ENCODE data around the gene IP6K3.

Gene IP6K3, protein sequence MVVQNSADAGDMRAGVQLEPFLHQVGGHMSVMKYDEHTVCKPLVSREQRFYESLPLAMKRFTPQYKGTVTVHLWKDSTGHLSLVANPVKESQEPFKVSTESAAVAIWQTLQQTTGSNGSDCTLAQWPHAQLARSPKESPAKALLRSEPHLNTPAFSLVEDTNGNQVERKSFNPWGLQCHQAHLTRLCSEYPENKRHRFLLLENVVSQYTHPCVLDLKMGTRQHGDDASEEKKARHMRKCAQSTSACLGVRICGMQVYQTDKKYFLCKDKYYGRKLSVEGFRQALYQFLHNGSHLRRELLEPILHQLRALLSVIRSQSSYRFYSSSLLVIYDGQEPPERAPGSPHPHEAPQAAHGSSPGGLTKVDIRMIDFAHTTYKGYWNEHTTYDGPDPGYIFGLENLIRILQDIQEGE

DNA sequence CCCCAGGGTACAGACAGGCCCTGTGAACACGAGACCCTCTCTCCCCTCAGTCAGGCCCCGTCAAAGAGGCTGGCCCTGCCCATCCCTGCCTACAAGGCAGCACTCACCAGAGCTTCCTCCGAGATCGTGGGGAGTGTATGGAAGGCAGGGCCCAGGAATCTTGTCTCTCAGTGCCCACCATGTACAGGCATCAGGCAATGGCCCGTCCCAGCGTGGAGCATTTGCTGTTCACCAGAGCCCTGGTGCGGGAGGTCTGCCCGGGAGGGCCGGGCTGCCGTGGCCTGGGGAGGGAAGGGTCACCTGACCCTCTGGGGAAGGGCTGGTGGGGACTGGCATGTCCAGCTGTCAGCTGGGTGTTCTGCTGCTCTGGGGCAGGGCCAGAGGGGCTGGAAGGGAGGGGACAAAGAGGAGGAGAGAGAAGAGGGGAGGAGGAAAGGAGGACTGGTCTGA, at the start of gene IP6K3:
TSS of gene IP6K3 (minus strand) at position 255 of the 450 bp plus-strand sequence. CDS start 11,429 bp downstream, outside the sequence.
- no peak for DNase-seq

DNA sequence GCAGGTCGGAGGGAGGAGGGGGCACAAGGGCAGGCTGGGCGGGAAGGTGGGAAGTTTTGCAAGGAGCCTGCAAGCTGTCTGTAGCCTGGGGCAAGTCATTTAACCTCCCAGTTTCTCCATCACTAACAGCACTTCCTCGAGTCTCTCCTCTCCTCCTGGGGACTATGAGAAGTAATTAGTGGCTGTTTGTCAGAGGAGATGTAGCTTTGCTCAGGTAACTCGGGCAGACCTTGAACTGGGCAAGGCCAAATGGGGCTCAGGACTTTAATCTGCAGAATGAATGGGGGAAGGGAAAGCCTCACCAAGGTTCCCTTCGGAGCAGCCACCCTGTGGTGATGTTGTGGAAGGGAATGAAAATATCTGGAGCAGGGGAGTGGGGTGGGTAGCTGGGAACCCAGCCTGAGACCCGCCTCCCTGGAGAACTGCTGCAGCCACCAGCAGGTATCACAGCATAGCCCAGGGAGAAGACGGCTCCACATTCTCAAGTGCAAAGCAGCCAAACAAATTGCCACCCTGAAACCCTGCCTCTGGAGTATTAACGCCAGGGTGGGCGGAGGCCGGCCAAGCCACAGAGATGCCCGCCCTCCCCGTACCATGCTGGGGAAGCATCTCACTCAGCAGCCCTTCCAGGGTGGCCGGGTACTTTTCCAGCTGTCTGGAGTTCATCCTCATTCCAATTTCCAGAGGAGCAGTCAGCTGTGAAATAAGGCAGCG, 48.4 kb upstream of the IP6K3 start:
- DNase-seq, result no peak

DNA sequence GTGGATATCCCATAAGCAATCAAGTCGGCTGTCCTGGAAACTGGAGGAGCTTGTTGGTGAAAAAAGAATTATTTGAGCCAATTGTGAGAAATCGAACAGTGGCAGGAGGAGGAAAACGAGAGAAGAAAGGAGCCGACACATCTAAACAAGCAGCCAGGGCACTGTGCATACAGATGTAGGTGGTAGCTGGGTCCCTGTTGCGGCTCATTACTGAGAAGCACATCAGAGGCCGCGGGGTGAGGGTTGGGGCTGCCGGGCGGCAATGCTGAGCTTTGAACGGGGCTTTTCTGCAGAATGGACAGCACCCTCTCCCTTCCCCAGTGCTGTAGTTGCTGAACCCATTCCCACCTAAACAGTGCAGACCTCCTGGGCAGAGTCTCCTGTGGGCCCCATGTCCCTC, 46.3 kb upstream of the IP6K3 start:
- no peak for DNase-seq

DNA sequence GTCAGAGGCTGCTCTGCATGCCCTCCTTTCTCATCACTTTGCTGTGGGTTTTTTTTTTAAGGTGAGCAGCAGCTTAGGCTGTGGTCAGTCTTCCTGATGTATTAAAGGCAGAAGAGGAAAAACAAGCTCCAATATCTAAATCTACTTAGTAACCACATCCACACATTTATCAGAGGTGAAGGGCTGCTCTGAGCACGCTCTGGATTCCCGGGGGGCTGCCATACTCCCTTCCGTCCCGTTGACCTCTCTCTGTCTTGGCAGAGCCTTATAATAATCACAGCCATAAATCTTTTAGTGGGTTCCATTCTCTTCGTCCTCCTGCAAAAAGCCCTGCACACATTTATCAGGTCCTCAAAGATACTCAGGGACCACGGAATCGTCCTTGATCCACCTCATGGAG, 44.9 kb upstream of the IP6K3 start:
- DNase-seq, result no peak

DNA sequence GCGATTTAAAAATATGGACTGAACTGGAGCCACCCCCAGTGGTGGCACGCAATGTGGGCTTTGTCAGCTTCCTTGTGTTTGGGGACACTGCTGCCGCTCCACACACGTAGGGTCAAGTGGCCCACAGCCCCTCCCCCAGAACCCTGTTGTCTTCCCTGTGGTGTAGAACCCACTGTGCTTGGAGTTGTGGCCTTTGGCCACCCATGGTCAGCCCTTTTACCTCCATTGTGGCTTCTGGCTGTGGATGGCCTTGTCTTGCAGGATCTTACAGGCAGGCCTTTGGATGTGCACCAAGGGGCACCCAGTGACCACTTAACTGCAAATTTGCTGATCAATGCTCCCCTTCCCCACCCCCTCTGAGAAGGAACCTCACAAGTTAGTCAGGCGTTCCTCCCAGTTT, 44.2 kb upstream of the IP6K3 start:
- no peak for DNase-seq

DNA sequence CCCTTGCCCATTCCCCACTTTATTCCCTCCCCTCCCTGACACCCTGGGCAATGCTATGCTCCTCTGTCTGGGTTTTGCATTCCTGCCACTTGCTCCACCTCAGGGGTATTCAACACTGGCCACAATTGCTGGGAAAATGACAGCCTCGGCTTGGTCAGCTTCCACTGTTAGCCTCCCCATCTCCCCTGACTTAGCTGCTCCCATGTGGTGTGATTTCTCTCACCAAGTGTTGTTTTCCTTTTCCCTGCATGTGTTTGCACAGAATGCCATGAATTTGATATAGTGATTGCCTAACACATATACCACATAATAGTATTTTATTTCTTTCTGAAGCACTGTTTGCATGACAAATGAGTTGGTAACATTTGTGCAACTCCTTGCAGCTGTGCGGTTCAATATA, 43.7 kb upstream of the IP6K3 start:
- no peak for DNase-seq

DNA sequence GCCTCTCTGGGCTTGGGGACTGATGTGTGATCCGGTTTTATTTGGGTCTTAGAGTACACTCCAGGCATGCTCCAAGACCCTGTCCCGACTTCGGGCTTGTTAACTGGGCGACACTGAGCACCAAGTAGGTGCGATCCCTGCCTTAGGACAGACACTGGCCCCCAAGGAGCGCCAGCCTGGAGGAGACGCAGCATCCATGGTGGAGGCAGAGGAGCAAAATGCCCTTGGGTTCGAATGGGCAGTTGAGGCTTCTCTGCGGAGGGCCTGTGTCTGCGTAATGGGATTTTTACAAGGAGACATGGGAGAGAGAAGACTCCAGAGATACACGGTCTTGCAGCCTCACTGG, 42.8 kb upstream of the IP6K3 start:
- DNase-seq, result no peak

DNA sequence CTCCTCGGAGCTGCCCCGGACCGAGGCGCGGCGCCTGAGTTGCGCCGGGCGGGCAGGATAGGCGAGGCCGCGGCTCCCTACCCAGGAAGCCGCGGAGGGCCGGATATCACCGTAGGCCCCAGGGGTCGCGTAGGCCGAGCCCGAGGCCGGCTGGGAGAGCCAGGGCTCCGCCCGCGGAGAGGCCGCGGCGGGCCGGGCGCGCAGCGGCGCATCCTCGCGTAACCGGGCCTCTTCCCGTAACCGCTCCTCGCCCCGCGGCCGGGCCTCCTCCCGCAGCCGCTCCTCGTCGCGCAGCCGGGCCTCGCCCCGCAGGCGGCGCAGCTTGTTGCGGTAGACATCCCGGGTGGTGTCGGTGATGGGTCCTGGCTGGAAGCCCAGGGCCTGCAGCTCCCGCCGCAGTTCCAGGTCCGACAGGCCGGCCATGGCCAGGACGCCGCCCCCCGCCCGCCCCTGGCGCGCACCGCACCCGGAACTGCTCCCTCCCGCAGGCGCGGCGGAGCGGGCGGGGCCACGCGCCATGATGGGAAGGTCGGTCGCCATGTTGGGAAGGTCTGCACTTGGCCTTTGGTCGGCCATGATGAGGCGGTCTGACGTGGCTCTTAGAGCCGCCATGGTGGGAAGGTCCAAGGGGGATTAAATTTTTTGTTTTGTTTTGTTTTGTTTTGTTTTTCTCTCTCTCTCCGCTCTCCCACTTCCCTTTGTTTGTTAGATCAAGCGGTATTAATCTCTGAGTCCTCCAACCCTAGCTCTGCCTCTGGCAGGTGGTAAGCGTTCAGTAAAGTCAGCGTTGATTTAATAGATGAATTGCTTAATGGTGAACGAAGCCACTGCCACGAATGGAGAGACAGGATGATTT, 42.2 kb upstream of the IP6K3 start, which contains the start of gene LEMD2:
TSS of gene LEMD2 (minus strand) at position 437 of the 856 bp plus-strand sequence. CDS start at position 423, 14 bp downstream.
- DNase-seq, result peak; percentile 90 to 93

DNA sequence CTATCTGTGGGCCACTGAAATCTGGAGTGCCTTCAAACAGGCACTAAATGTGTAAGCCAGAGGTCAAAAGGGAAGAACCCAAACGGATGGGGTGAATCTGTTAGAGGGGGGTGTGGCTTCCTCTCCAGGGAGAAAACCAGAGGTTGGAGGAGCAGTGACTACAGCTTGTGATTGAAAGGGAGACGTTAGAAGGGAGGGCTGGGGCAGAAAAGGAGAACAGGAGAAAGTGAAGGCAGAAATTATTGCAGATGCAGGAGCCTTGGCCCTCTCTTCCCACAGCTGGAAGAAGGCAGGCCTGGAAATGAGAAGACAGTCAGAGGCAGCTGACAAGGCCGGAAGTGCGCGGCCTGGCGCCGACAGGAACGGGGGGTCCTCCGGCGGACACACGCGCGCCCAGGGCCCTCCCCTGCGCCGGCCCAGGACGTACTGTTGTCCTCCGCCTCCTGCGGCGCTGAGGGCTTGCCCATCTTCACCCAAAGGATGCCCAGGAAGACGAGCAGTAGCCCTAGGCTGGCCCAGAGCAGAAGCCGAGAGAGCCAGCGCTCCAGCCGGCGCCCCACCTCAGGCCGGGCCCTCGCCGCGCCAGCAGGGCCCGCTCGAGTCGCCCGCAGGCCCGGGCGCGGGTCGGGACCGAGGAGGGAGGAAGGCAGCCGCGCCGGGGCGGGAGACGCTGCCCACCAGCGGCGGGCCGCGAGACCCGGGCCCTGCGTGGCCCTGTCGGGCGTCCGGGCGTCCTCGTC, 41.4 kb upstream of the IP6K3 start:
- DNase-seq, result peak; percentile 27 to 57

DNA sequence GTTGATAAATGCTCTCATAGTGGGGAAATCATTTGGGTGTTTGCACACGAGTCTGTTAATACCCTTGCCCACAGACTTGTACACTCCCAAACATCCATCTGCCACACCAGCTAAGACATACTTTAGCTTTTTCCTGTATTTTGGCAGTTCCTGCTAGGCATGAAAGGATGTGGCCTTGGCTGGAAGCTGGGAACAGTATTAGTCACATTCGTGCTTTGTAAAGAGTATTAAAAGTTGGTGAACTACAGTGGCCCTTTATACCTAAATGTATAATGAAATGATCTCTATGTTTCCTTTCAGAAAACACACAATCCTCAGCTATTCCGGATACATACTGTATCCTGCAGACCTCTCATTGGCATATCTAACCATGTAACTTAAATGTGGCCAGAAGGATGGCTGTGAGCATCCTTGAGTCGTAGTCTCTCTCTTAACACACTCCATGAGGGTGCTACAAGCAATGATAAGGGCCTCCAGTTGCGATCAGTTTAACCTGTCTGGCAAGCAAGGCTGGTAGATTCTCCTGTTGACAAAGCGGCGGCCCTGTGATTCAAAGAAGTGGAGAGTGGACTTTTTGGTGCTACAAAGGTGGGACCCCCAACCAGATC, 40.7 kb upstream of the IP6K3 start:
- DNase-seq, result no peak

DNA sequence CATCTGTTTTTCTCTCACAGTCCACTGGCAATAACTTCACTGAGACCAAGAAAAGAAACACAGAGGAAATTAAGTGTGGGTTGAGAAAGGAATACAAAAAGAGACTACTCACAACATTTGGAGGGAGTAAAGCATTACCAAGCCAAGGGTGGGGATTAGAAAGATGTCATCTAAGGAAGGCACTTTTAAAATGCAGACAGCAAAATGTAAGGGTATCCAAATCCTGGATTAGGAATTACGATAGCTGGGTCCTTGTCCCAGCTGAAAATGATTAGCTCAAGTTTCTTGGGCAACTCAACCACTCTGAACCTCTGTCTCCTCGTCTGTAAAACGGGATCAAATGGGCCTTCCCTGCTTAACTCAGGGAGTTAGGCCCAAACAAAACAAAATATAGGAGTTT, 40.0 kb upstream of the IP6K3 start:
- DNase-seq, result no peak

DNA sequence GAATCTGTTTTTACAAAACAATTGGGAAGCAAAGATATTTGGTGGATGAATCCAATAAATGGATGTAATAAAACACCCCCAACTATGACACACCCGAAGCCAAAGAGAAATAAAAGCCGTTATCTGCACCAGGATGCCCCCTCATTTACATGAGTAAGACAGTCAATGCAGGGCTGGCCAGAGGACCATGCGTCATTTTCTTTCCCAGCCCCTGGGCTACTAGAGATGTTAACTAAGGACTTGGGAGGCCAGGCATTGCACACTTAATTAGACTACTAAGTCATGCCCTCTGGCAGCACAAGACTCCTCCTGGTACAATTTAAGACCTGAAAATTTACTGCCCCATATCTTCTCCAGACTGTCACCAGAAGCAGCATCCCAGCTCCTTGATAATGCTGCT, 39.1 kb upstream of the IP6K3 start:
- DNase-seq, result no peak

DNA sequence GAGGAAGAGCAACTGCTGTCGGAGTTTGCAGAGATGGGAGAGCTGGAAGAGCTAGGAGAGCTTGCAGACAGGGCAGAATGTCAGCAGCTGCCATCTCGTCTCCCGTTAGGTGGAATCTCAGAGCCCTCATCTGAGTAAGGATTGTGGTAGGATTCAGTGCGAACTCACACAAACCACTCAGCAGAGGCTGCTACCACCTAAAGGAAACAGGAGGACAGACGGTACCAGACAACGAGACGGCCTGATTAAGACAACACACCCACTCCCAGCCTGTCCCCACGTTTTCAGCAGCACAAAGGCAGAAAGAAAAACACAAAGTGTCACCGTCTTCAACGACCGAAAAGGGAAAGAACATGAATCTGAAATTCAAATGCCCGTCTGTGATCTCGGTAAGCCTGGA, 38.1 kb upstream of the IP6K3 start:
- no peak for DNase-seq

DNA sequence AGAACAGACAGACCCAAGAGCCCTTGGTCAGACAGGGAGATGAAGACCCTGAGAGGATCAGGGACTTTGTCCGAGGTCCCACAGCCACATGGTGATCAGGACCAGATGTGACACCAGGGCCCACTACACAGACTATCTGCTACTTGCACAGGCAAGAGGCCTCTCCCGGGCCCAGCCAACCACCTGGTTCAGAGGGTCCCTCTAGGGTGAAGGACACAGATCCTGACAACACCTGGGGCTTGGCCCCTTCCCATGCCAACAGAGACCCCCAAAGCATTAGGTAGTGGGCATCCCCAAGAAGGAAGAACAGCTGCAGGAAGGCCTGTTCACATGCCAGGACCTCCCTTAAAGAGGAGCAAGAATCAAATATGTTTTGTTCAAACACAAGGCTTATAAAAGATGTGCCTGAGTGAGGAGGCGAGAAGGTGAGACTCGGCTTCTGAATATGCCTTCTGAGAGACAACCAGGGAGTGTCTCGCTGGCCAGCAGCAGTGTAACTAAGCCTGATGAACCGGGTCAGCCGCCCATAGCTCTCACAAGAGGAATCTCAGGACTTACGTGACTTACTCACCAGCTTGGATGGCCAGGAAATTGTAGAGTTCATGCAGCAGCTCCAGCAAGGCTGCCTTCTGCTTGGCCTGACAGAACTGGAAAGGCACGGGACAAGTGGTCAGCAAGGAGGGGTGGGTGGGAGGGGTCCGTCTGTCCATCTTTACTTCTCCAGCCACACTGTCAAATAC, 37.2 kb upstream of the IP6K3 start:
- DNase-seq, result no peak

DNA sequence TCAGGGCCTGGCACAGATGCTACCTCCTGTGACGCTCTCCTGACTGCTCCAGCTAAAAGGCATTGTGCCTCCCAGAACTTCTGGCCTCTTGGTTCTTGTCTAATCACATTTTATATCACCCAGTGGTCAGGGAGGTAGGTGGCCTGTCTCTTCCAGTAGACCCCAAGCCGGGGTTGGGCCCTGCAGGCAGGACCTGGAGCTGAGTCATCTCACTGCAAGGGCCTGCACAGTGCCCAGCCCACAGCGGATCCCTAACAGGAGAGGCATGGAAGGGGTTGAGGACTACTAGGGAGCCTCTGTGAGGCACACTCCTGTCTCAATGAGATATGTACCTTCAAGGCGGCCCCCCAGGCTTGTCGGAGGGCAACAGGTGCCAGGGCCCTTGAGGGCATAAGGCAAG, 35.9 kb upstream of the IP6K3 start:
- no peak for DNase-seq

DNA sequence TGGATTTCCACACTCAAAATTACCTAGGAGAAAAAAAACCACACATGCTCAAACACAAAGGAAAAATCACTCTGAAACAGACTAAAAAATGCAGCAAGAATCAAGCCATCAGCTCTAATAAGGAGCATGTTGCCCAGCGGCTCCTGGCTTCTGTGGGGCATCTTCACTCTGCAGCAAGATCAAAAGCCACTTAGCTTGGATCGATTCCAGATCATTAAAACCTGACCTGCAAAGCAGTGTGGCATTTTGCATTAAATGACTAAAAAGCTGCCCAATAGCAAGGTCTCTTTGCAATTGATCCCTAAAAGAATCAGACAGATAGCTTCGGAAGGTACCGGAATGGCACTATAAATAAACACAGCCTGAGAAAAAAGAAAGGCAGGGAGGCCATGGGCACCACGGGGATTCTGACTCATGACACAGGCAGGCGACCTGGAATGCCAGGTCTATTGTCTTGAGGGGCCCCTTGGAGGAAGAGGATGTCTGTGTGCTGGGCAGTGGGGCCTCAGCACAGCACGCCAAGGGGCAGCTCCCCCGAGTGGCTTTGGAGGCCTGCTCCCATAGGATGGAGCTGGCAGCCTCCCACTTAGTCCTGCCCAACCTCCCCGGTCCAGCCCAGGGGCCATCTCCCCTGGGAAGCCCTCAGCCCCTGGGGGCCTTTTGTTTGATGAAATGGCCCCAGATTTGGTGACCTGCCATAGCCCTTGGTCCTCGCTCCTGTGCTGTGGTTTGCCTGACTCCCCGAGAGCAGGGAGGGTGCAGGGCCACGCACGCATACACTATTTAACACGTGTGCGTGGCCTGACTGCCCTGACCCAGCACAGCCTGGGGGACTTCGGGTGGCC, 34.6 kb upstream of the IP6K3 start:
- DNase-seq, result no peak

DNA sequence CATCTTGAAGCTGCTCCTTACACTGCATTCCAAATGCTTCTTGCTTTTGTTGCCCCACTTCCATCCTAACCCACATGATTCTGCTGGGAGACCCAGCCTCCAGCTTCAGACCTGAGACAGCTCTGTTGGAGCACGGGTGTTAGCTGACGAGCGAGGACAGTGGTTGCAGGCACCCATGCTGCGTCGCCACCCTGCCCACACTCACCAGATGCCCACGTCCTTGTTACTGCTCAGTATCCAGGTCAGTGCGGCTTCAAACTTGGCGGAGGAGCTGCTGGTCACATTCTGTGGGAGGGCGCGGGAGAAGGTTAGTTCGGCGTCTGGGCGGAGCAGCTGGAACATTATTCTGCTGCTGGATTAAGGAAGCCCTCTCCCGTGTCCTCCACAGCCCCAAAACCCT, 33.2 kb upstream of the IP6K3 start:
- no peak for DNase-seq

DNA sequence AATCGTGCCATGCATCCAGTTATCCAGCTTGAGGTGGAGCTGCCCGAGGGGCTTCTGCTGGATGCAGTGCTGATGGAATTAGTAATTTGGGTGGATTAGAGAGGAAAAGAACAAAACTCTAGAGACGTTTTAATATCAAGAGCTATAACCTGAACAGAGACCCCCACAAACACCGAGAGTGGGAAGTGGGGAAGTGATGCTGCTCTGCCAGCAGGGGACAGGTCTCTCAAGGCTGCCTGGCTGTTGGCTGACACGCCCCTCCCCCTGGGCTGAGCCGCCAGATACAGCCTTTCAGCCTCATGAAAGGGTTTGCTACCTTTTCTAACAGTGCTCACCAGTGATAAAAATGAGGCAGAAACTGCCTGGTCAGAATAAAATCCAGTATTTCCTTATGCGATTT, 32.6 kb upstream of the IP6K3 start:
- no peak for DNase-seq

DNA sequence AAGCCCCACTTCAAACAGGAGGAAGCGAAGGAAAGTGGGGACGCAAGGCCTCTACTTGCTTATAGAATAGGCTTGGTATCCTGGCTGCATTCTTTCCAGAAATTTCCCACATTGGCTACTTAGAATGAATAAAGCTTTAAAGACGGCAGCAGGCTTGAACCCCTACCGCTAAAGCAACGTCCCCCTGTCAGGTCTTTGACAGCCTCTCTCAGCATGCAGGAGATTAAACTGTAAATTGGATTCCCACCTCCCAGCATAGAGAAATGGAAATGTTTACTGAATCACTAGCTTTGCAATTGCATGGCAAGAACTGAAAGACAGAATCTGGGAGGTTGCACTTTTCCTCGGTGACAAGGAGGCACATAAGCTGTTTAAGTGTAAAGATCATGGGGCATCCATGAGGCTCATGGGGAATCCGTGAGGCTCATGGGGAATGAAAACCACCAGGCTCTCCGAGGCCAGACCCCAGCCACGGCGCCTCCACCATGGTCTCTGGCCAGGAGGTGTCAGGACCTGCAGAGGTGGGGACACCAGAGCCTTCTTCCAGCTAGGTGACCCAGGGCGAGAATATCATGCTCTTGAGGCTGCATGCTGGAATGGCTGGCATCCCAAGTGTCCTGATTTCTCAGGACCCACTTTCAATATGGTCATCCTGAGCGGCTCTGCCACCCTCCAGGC, 31.9 kb upstream of the IP6K3 start:
- DNase-seq, result no peak

All from stimulated activated CD4-positive, alpha-beta T cell treated with anti-CD3 and anti-CD28 coated beads, Interleukin-4, amount 100 ng/mL, for 4 hours (primary cell).